GM23248 (cell line): ENCODE data around the gene FILIP1L.

Experiments used
- EZH2 ChIP-seq: fragments of 200-600 bp; sonication (generic); IDR thresholded peaks from 2 replicates; pipeline ENCODE4 v1.6.1; 2018; ENCODE audit warnings: antibody characterized with exemption, mild to moderate bottlenecking; ENCODE audit not compliant: insufficient read depth, poor library complexity, severe bottlenecking
- EZH2phosphoT487 ChIP-seq: fragments of 200-600 bp; sonication (generic); IDR thresholded peaks from 2 replicates; pipeline ENCODE4 v1.6.1; 2018; ENCODE audit warnings: antibody characterized with exemption, moderate library complexity, mild to moderate bottlenecking, low read depth; ENCODE audit not compliant: insufficient read depth

DNA sequence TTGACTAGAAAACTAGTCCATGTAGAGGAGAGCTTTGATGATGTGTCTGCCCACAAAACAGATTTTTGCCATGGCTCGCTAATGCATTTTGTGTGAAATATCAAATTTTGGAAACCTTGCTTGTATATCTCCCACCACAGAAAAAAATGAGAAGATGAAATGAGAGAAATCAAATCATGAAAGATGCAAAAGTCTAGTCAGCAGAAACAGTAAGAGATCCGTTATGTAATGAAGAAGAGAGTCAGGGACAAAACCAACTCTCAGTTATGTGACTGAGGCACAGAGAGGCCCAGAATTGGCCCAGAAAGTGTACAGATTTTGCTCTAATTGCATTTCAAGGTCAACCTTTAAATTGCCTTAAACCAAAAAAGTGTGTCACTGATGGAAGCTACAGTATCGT lies 107.0 kb downstream of the FILIP1L start:
- TF ChIP-seq EZH2phosphoT487, result no peak
- no peak for TF ChIP-seq EZH2
